ENCODE data around the gene VPREB3.

The VPREB3 gene

DNA sequence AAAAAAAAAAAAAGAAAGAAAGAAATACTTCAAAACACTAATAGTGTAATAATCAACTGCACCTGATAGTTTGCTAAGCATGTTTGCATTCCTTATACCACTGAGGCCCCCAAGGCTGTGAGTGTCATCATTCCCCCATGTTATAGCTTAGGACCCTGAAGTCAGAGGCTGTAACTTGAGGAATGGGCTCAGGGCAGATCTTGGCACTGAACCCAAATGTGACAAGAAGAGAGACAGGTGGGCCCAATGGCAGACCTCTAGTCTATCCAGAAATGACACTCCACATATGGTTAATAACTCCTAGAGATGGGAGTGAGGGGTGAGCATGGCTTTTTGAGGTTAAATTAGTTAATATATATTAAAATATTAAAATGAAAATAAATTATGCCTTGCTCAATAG is 16.5 kb downstream of the VPREB3 start:
- TF ChIP-seq POLR2AphosphoS5 (IDR thresholded peaks at IDR 0.05; ENCODE audit: low read depth, low read length) (no peak), SIN3A (IDR thresholded peaks at IDR 0.05; ENCODE audit: borderline replicate concordance, insufficient read depth, low read length) (no peak), FOXP2 (optimal IDR thresholded peaks at IDR 0.05; ENCODE audit: borderline replicate concordance, extremely low read depth, extremely low read length, insufficient read depth) (no peak), TAF1 (IDR thresholded peaks at IDR 0.05; ENCODE audit: borderline replicate concordance, insufficient read depth, low read length) (no peak)
- TF ChIP-seq, protein P1, sequence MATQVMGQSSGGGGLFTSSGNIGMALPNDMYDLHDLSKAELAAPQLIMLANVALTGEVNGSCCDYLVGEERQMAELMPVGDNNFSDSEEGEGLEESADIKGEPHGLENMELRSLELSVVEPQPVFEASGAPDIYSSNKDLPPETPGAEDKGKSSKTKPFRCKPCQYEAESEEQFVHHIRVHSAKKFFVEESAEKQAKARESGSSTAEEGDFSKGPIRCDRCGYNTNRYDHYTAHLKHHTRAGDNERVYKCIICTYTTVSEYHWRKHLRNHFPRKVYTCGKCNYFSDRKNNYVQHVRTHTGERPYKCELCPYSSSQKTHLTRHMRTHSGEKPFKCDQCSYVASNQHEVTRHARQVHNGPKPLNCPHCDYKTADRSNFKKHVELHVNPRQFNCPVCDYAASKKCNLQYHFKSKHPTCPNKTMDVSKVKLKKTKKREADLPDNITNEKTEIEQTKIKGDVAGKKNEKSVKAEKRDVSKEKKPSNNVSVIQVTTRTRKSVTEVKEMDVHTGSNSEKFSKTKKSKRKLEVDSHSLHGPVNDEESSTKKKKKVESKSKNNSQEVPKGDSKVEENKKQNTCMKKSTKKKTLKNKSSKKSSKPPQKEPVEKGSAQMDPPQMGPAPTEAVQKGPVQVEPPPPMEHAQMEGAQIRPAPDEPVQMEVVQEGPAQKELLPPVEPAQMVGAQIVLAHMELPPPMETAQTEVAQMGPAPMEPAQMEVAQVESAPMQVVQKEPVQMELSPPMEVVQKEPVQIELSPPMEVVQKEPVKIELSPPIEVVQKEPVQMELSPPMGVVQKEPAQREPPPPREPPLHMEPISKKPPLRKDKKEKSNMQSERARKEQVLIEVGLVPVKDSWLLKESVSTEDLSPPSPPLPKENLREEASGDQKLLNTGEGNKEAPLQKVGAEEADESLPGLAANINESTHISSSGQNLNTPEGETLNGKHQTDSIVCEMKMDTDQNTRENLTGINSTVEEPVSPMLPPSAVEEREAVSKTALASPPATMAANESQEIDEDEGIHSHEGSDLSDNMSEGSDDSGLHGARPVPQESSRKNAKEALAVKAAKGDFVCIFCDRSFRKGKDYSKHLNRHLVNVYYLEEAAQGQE (IDR thresholded peaks at IDR 0.05; ENCODE audit: insufficient read depth in 1 of 2, low read depth in 2 of 2, low read length in 2 of 2): no peak

DNA sequence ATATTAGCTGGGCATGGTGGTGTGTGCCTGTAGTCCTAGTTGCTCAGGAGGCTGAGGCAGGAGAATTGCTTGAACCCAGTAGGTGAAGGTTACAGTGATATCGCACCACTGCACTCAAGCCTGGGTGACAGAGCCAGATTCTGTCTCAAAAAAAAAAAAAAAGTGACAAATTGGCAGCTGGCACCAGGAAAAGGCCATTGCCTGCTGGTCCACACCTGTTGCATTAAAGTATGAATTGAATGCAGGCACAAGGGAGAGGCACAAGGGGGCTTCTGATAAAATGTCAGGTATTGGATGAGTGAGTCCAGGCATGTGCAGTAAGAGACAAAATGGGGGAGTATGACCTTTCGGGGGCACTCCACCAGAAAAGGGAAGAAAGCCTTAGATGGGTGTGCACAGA is 31.5 kb downstream of the VPREB3 start:
- TF ChIP-seq, protein P1 (IDR thresholded peaks at IDR 0.05; ENCODE audit: insufficient read depth in 1 of 2, low read depth in 2 of 2, low read length in 2 of 2): no peak
- TF ChIP-seq FOXP2 (optimal IDR thresholded peaks at IDR 0.05; ENCODE audit: borderline replicate concordance, extremely low read depth, extremely low read length, insufficient read depth): no peak
- TF ChIP-seq SIN3A (IDR thresholded peaks at IDR 0.05; ENCODE audit: borderline replicate concordance, insufficient read depth, low read length): no peak
- TF ChIP-seq TAF1 (IDR thresholded peaks at IDR 0.05; ENCODE audit: borderline replicate concordance, insufficient read depth, low read length): no peak
- no peak for TF ChIP-seq POLR2AphosphoS5 (IDR thresholded peaks at IDR 0.05; ENCODE audit: low read depth, low read length)

DNA sequence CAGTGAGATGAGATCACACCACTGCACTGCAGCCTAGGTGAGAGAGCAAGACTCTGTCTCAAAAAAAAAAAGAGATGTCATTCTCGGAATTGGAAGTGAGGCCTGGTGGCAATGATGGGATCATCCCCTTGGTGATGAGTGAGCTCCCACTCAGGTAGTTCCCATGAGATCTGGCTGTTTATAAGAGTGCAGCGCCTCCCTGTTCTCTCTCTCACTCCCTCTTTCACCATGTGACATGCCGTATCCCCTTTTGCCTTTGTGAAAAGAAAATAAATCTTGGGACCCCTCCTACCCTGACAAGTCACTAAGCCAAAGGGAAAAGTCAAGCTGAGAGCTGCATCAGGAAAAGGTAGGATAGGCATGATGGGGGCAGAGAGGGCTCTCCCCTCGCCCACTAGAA is 32.1 kb downstream of the VPREB3 start:
- no peak for TF ChIP-seq SIN3A (IDR thresholded peaks at IDR 0.05; ENCODE audit: borderline replicate concordance, insufficient read depth, low read length)
- TF ChIP-seq POLR2AphosphoS5 (IDR thresholded peaks at IDR 0.05; ENCODE audit: low read depth, low read length): no peak
- TF ChIP-seq FOXP2 (optimal IDR thresholded peaks at IDR 0.05; ENCODE audit: borderline replicate concordance, extremely low read depth, extremely low read length, insufficient read depth): no peak
- TF ChIP-seq, protein P1 (IDR thresholded peaks at IDR 0.05; ENCODE audit: insufficient read depth in 1 of 2, low read depth in 2 of 2, low read length in 2 of 2): no peak
- no peak for TF ChIP-seq TAF1 (IDR thresholded peaks at IDR 0.05; ENCODE audit: borderline replicate concordance, insufficient read depth, low read length)

DNA sequence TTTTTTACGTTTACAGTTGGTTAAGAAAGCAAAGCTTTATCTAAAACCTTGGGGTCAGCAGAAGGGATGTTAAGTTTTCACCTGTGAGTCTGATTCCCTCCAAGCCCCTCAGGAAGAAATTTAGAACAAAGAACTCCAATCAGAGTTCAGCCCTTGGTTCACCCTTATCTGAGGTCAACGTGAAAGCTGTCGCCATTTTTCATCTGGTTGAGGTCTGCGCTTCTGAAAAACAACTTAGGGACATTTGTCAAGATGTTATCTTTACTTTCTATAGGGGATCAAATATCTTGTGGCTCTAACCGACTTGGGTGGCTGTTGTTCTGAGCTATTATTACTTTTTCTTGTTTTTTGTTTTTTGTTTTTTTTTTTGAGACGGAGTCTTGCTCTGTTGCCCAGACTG is 33.4 kb downstream of the VPREB3 start:
- TF ChIP-seq TAF1 (IDR thresholded peaks at IDR 0.05; ENCODE audit: borderline replicate concordance, insufficient read depth, low read length) (no peak), POLR2AphosphoS5 (IDR thresholded peaks at IDR 0.05; ENCODE audit: low read depth, low read length) (no peak), FOXP2 (optimal IDR thresholded peaks at IDR 0.05; ENCODE audit: borderline replicate concordance, extremely low read depth, extremely low read length, insufficient read depth) (no peak), SIN3A (IDR thresholded peaks at IDR 0.05; ENCODE audit: borderline replicate concordance, insufficient read depth, low read length) (no peak)
- TF ChIP-seq, protein P1 (IDR thresholded peaks at IDR 0.05; ENCODE audit: insufficient read depth in 1 of 2, low read depth in 2 of 2, low read length in 2 of 2): no peak
